GM12878 (cell line): Measurements from ENCODE around the gene CADPS. TPM values are rescaled to one million over a fixed set of nuclear protein-coding genes. Genes with fewer than 3 reads are reported as not detected.

ENCODE experiments used
- ATAC-seq: fragments of 200-7000 bp; cut with Tn5 transposase; 3 replicates; pipeline ENCODE4 v1.9.1; 2020; ENCODE audit warnings: mild to moderate bottlenecking, moderate library complexity
- BruUV-seq: library from RNA; stranded (reverse); fragments of 400-500 nt; replicated peaks from 2 replicates; lab custom pipeline; 2021; lab: Mats Ljungman, UMichigan
- CTCF ChIA-PET: fragments of 300-600 bp; sonication (Branson Sonifier 250); formaldehyde crosslinking; extraction: SDS; loops from one replicate; lab custom pipeline; 2021; ENCODE audit warnings: inconsistent platforms; lab: Yijun Ruan, JAX
- POLR2A ChIA-PET: fragments of 350-600 bp; formaldehyde crosslinking; extraction: SDS; loops from one replicate; lab custom pipeline; 2021; ENCODE audit warnings: inconsistent platforms; lab: Charles Lee
- RAD21 ChIA-PET: fragments of 300-600 bp; sonication (Branson Sonifier 250); formaldehyde crosslinking; loops from one replicate; lab custom pipeline; 2023; ENCODE audit warnings: antibody characterized with exemption; ENCODE audit not compliant: unreplicated experiment; lab: Charles Lee
- SMC1A ChIA-PET: fragments of 300-600 bp; sonication (Branson Sonifier 250); formaldehyde crosslinking; loops from one replicate; lab custom pipeline; 2023; ENCODE audit not compliant: unreplicated experiment, uncharacterized antibody; lab: Charles Lee
- DNase-seq: peaks from one replicate; pipeline ENCODE4 v3.0.0-alpha.2; 2011; ENCODE audit warnings: low read depth, low spot score
- FAIRE-seq: peaks from 3 replicates; lab custom pipeline; 2011; peaks lifted over from hg19 to GRCh38; lab: Jason Lieb, UNC
- H2AFZ ChIP-seq: 2 replicates; pipeline ENCODE4 v1.6.0; 2011; ENCODE audit warnings: low read depth, low read length, control low read depth; ENCODE audit not compliant: control insufficient read depth
- H3K27ac ChIP-seq: 2 replicates; pipeline ENCODE4 v1.5.1; 2011; ENCODE audit warnings: control low read depth; ENCODE audit not compliant: control insufficient read depth, insufficient read depth
- H3K27me3 ChIP-seq, 2 experiments: replicated peaks in 1 of 2; 2 replicates each; pipeline versions ENCODE4 v1.6.0 to v1.6.1; 2011; ENCODE audit warnings: low read length in 1 of 2; ENCODE audit not compliant: control insufficient read depth in 2 of 2, insufficient read depth in 2 of 2
- H3K36me3 ChIP-seq, 2 experiments: 2 replicates each; pipeline ENCODE4 v1.5.1; 2011; ENCODE audit warnings: low read length in 1 of 2; ENCODE audit not compliant: control insufficient read depth in 2 of 2, insufficient read depth in 2 of 2
- H3K4me1 ChIP-seq: 2 replicates; pipeline ENCODE4 v1.6.1; 2011; ENCODE audit warnings: mild to moderate bottlenecking, low read length, moderate library complexity, mixed read lengths; ENCODE audit not compliant: control insufficient read depth, insufficient read depth
- H3K4me2 ChIP-seq: 2 replicates; pipeline ENCODE4 v1.6.0; 2011; ENCODE audit warnings: control low read depth; ENCODE audit not compliant: control insufficient read depth, insufficient read depth
- H3K4me3 ChIP-seq: fragments of 200-600 bp; sonication (generic); 2 replicates; pipeline ENCODE4 v1.5.1; 2016
- H3K79me2 ChIP-seq: 2 replicates; pipeline ENCODE4 v1.6.0; 2011; ENCODE audit warnings: low read length; ENCODE audit not compliant: control insufficient read depth, insufficient read depth
- H3K9ac ChIP-seq: 2 replicates; pipeline ENCODE4 v1.8.0; 2011; ENCODE audit warnings: low read length, control low read depth, mixed read lengths; ENCODE audit not compliant: control insufficient read depth, insufficient read depth
- H3K9me3 ChIP-seq: replicated peaks from 3 replicates; pipeline ENCODE4 v1.5.1; 2011; ENCODE audit warnings: mild to moderate bottlenecking, low read length; ENCODE audit not compliant: control insufficient read depth, insufficient read depth
- H4K20me1 ChIP-seq: 2 replicates; pipeline ENCODE4 v1.6.0; 2011; ENCODE audit not compliant: control insufficient read depth, insufficient read depth
- ATF7 ChIP-seq: fragments of 450-650 bp; IDR thresholded peaks from 2 replicates; pipeline ENCODE4 v1.6.1; 2016; ENCODE audit warnings: low read depth, mild to moderate bottlenecking
- EGR1 ChIP-seq, 2 experiments: IDR thresholded peaks; 1 replicate in 1 of 2; 2 replicates in 1 of 2; pipeline ENCODE4 v1.6.1; 2011 to 2012; ENCODE audit warnings: low read depth in 2 of 2, low read length in 2 of 2, borderline replicate concordance in 1 of 2, mild to moderate bottlenecking in 1 of 2, moderate library complexity in 1 of 2
- HDAC6 ChIP-seq: fragments of 200-600 bp; sonication (generic); IDR thresholded peaks from one replicate; pipeline ENCODE4 v1.8.0; 2017; ENCODE audit warnings: antibody characterized with exemption; ENCODE audit not compliant: unreplicated experiment
- POU2F2 ChIP-seq: IDR thresholded peaks from 3 replicates; pipeline ENCODE4 v1.6.1; 2011; ENCODE audit warnings: low read depth, mild to moderate bottlenecking, low read length, borderline replicate concordance
- RAD21 ChIP-seq: IDR thresholded peaks from 2 replicates; pipeline ENCODE4 v1.6.1; 2011; ENCODE audit warnings: mild to moderate bottlenecking, low read depth, low read length, moderate library complexity; ENCODE audit not compliant: insufficient read depth
- SMC3 ChIP-seq: IDR thresholded peaks from 2 replicates; pipeline ENCODE4 v1.6.1; 2011; ENCODE audit warnings: low read length, improper control_type of control experiment, borderline replicate concordance
- TARDBP ChIP-seq: IDR thresholded peaks from 2 replicates; pipeline ENCODE4 v1.6.1; 2016; ENCODE audit warnings: borderline replicate concordance
- WGBS: methylation state at CpG from one replicate; pipeline ENCODE4 v1.1.6; 2016; ENCODE audit warnings: low lambda C conversion rate; ENCODE audit not compliant: insufficient replicate concordance, insufficient coverage; ENCODE audit errors: missing lambda C conversion rate; 5-methylcytosine and 5-hydroxymethylcytosine counted together
- in situ Hi-C: fragments of 300-500 bp; cut with MboI; formaldehyde crosslinking; loops from 9 replicates; pipeline ENCODE4 v1.14.3; 2018; ENCODE audit warnings: mixed read lengths
- intact Hi-C: fragments of 100-400 bp; cut with micrococcal nuclease; formaldehyde crosslinking; loops from one replicate; pipeline ENCODE4 v1.14.2; 2022; ENCODE audit not compliant: unreplicated experiment
- polyA plus RNA-seq, 11 experiments: library from polyadenylated mRNA; depleted of rRNA in 4 of 11; unstranded in 6 of 11; stranded (reverse) in 5 of 11; fragments of >200 nt; fragmentation: Nextera tagmentation in 4 of 11; fragmentation: Illumina TruSeq in 1 of 11; extraction: Ambion mirVana in 4 of 11; extraction: Trizol in 1 of 11; gene quantifications; 1 replicate in 1 of 11; 2 replicates in 10 of 11; pipeline versions ENCODE4 v1.2.1 to v1.2.3, GENCODE V29; 2011 to 2016; ENCODE audit warnings: inconsistent platforms in 2 of 11, missing spikeins in 2 of 11, low read depth in 1 of 11
- total RNA-seq, 4 experiments: library from RNA; depleted of rRNA in 3 of 4; stranded (reverse); fragments of >200 nt in 3 of 4; fragmentation: Illumina TruSeq in 1 of 4; extraction: Trizol in 1 of 4; gene quantifications; 2 replicates each; pipeline versions ENCODE4 v1.2.1 to v1.2.3, GENCODE V29; 2013 to 2021
- TF ChIP-seq, protein P1 (sequence below): fragments of 450-650 bp; IDR thresholded peaks from 2 replicates; pipeline ENCODE4 v1.6.1; 2018; ENCODE audit warnings: mild to moderate bottlenecking, low read depth, moderate library complexity; ENCODE audit not compliant: partially characterized antibody
- TF ChIP-seq, protein P2 (sequence below): IDR thresholded peaks from 2 replicates; pipeline ENCODE4 v1.6.1; 2011; ENCODE audit warnings: low read depth, mild to moderate bottlenecking, low read length, moderate library complexity, borderline replicate concordance; ENCODE audit errors: extremely low read depth
- TF ChIP-seq, protein P3 (sequence below): fragments of 450-650 bp; IDR thresholded peaks from 2 replicates; pipeline ENCODE4 v1.6.1; 2016; ENCODE audit warnings: mild to moderate bottlenecking
- TF ChIP-seq, protein P4 (sequence below): fragments of 450-650 bp; IDR thresholded peaks from 2 replicates; pipeline ENCODE4 v1.6.1; 2017; ENCODE audit warnings: mild to moderate bottlenecking, moderate library complexity

Gene CADPS
- total and polyA plus RNA-seq, 10 of the 15 experiments (the other 5 are each of a cell fraction or from before 2014, with no cell fraction given) = 0.20 TPM; not detected in 9

DNA sequence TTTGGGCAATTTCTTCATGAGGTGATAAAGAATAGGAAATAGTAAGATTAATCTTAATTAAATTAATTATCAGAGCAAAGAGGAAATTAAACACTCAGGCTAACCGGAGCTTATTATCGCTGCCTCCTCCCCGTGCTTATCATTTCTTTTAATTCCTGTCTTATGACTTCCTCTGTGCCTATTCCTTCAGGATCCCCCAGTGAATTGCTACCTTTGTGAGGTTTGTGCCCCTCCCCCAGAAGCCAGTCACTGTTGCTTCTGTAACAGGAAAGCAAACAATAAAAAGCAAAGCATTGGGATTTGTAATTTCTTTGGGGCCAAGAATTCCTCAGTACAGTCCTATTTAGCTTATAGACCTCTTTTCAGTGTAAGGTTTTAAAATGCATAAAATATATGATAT lies 164.5 kb downstream of the CADPS start:
- DNase-seq = no peak
- ChIA-PET RAD21 (no interaction called here), POLR2A (no interaction called here), SMC1A (no interaction called here), CTCF (no interaction called here)
- no peak overlapping the region for H3K27ac ChIP-seq
- no peak overlapping the region for H3K9ac ChIP-seq
- no peak for FAIRE-seq
- no peaks in the 10 kb centered on the region for H3K4me1 ChIP-seq
- no peak overlapping the region for H2AFZ ChIP-seq
- no peak for ATAC-seq
- no peaks in the 10 kb centered on the region for H4K20me1 ChIP-seq
- in situ Hi-C loops (no loop called here), intact Hi-C loops (no loop called here)
- no peaks in the 10 kb centered on the region for H3K27me3 ChIP-seq
- no peak for TF ChIP-seq HDAC6
- no peak for TF ChIP-seq EGR1 (IDR thresholded peaks at IDR 0.05; ENCODE audit: borderline replicate concordance in 1 of 2, low read depth in 2 of 2, low read length in 2 of 2)
- TF ChIP-seq, protein P1, sequence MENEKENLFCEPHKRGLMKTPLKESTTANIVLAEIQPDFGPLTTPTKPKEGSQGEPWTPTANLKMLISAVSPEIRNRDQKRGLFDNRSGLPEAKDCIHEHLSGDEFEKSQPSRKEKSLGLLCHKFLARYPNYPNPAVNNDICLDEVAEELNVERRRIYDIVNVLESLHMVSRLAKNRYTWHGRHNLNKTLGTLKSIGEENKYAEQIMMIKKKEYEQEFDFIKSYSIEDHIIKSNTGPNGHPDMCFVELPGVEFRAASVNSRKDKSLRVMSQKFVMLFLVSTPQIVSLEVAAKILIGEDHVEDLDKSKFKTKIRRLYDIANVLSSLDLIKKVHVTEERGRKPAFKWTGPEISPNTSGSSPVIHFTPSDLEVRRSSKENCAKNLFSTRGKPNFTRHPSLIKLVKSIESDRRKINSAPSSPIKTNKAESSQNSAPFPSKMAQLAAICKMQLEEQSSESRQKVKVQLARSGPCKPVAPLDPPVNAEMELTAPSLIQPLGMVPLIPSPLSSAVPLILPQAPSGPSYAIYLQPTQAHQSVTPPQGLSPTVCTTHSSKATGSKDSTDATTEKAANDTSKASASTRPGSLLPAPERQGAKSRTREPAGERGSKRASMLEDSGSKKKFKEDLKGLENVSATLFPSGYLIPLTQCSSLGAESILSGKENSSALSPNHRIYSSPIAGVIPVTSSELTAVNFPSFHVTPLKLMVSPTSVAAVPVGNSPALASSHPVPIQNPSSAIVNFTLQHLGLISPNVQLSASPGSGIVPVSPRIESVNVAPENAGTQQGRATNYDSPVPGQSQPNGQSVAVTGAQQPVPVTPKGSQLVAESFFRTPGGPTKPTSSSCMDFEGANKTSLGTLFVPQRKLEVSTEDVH = no peak
- TF ChIP-seq, protein P2, sequence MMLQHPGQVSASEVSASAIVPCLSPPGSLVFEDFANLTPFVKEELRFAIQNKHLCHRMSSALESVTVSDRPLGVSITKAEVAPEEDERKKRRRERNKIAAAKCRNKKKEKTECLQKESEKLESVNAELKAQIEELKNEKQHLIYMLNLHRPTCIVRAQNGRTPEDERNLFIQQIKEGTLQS = no peak
- no peak for TF ChIP-seq SMC3
- TF ChIP-seq TARDBP = no peak
- TF ChIP-seq, protein P3, sequence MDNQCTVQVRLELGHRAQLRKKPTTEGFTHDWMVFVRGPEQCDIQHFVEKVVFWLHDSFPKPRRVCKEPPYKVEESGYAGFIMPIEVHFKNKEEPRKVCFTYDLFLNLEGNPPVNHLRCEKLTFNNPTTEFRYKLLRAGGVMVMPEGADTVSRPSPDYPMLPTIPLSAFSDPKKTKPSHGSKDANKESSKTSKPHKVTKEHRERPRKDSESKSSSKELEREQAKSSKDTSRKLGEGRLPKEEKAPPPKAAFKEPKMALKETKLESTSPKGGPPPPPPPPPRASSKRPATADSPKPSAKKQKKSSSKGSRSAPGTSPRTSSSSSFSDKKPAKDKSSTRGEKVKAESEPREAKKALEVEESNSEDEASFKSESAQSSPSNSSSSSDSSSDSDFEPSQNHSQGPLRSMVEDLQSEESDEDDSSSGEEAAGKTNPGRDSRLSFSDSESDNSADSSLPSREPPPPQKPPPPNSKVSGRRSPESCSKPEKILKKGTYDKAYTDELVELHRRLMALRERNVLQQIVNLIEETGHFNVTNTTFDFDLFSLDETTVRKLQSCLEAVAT = no peak
- no peak for TF ChIP-seq RAD21
- no peak for TF ChIP-seq POU2F2
- TF ChIP-seq, protein P4, sequence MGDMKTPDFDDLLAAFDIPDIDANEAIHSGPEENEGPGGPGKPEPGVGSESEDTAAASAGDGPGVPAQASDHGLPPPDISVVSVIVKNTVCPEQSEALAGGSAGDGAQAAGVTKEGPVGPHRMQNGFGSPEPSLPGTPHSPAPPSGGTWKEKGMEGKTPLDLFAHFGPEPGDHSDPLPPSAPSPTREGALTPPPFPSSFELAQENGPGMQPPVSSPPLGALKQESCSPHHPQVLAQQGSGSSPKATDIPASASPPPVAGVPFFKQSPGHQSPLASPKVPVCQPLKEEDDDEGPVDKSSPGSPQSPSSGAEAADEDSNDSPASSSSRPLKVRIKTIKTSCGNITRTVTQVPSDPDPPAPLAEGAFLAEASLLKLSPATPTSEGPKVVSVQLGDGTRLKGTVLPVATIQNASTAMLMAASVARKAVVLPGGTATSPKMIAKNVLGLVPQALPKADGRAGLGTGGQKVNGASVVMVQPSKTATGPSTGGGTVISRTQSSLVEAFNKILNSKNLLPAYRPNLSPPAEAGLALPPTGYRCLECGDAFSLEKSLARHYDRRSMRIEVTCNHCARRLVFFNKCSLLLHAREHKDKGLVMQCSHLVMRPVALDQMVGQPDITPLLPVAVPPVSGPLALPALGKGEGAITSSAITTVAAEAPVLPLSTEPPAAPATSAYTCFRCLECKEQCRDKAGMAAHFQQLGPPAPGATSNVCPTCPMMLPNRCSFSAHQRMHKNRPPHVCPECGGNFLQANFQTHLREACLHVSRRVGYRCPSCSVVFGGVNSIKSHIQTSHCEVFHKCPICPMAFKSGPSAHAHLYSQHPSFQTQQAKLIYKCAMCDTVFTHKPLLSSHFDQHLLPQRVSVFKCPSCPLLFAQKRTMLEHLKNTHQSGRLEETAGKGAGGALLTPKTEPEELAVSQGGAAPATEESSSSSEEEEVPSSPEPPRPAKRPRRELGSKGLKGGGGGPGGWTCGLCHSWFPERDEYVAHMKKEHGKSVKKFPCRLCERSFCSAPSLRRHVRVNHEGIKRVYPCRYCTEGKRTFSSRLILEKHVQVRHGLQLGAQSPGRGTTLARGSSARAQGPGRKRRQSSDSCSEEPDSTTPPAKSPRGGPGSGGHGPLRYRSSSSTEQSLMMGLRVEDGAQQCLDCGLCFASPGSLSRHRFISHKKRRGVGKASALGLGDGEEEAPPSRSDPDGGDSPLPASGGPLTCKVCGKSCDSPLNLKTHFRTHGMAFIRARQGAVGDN = no peak
- TF ChIP-seq ATF7 = no peak
- no peaks in the 10 kb centered on the region for H3K36me3 ChIP-seq
- no TSS peak for BruUV-seq
- no peaks in the 10 kb centered on the region for H3K9me3 ChIP-seq
- H3K79me2 ChIP-seq = no peaks in the 10 kb centered on the region
- no peak overlapping the region for H3K4me2 ChIP-seq
- H3K4me3 ChIP-seq = no peak overlapping the region
- WGBS = 76% methylated on average over 3 of the region's 3 CpGs
